Stimulated activated CD8-positive, alpha-beta memory T cell treated with anti-CD3 and anti-CD28 coated beads, Interleukin-7, amount 100 ng/mL, for 4 hours (primary cell): ENCODE measurements around the gene TMEM254.
"Not testable (repeated sequence)": the region's sequence is repeated elsewhere in the genome, so short reads cannot be mapped to it uniquely, and the experiment has no call there.

Source experiments
- DNase-seq, 2 donors: peaks; one replicate each; pipeline ENCODE4 v3.0.0-alpha.2; 2020; ENCODE audit warnings: low read depth in 2 of 2

TMEM254 gene

GRCh38 chr10:80133206-80133605, 54.7 kb downstream of the TMEM254 start:
- DNase-seq, result no peak

- not testable (repeated sequence) for DNase-seq
These were observed 55.2 kb downstream of the TMEM254 start for GRCh38 chr10:80133687-80134086.

- no peak for DNase-seq
These were observed 57.7 kb downstream of the TMEM254 start for GRCh38 chr10:80136134-80136571.

- no peak for DNase-seq
These were observed 58.8 kb downstream of the TMEM254 start for GRCh38 chr10:80137031-80137862.

GRCh38 chr10:80137920-80138319, 59.5 kb downstream of the TMEM254 start:
- DNase-seq, result no peak

GRCh38 chr10:80139265-80139664, 60.8 kb downstream of the TMEM254 start:
- no peak for DNase-seq

GRCh38 chr10:80140251-80140650, 61.8 kb downstream of the TMEM254 start:
- no peak for DNase-seq

GRCh38 chr10:80141696-80142460, 63.4 kb downstream of the TMEM254 start:
- DNase-seq, result no peak
